Fibroblast of lung (primary cell): ENCODE measurements around the gene FRMD7.

Source experiments
- CTCF ChIP-seq, 2 donors: IDR thresholded peaks in 1 of 2; conservative IDR thresholded peaks in 1 of 2; 1 replicate in 1 of 2; 2 replicates in 1 of 2; pipeline ENCODE4 v1.5.1; 2011 to 2012; ENCODE audit warnings: low read length in 2 of 2, control low read depth in 1 of 2, inconsistent platforms in 1 of 2, low read depth in 1 of 2, mild to moderate bottlenecking in 1 of 2
- EZH2 ChIP-seq: IDR thresholded peaks from 2 replicates; pipeline ENCODE4 v1.5.1; 2012; ENCODE audit warnings: low read length, control low read depth, mild to moderate bottlenecking; ENCODE audit errors: missing control alignments

- TF ChIP-seq EZH2, result no peak
- no peak for TF ChIP-seq CTCF (conservative IDR thresholded peaks at IDR 0.05 in 1 of 2, IDR thresholded peaks at IDR 0.05 in 1 of 2; ENCODE audit: low read depth in 1 of 2, low read length in 2 of 2)
Observed at GRCh38 chrX:132125906-132126305, 1.9 kb downstream of the FRMD7 start.
